Prostate gland (tissue), 2 donors: ENCODE measurements around the gene PCBD2. TPM values are rescaled to one million over a fixed set of nuclear protein-coding genes. Genes with fewer than 3 reads are reported as not detected.

Source experiments
- DNase-seq: peaks from one replicate; pipeline ENCODE4 v3.0.0-alpha.2; 2019; ENCODE audit warnings: low spot score
- H3K27ac ChIP-seq, 2 donors: fragments of 200-600 bp; sonication (generic); 2 replicates each; pipeline ENCODE4 v1.5.1; 2017 to 2019
- H3K27me3 ChIP-seq: fragments of 200-600 bp; sonication (generic); replicated peaks from 2 replicates; pipeline ENCODE4 v1.5.1; 2019; ENCODE audit not compliant: insufficient read depth
- H3K36me3 ChIP-seq, 2 donors: fragments of 200-600 bp; sonication (generic); 1 replicate in 1 of 2; 2 replicates in 1 of 2; pipeline versions ENCODE4 v1.5.1 to v1.8.1; 2017 to 2019
- H3K4me1 ChIP-seq: fragments of 200-600 bp; sonication (generic); replicated peaks from 2 replicates; pipeline ENCODE4 v1.5.1; 2019
- H3K4me3 ChIP-seq, 2 donors: fragments of 200-600 bp; sonication (generic); 2 replicates each; pipeline ENCODE4 v1.5.1; 2017 to 2019
- H3K9me3 ChIP-seq: fragments of 200-600 bp; sonication (generic); 2 replicates; pipeline ENCODE4 v1.5.1; 2017
- CTCF ChIP-seq, 4 experiments: fragments of 200-600 bp in 2 of 4; fragments of 450-650 bp in 2 of 4; sonication (generic) in 2 of 4; IDR thresholded peaks; 1 replicate in 3 of 4; 2 replicates in 1 of 4; pipeline ENCODE4 v1.5.1; 2016 to 2019; ENCODE audit warnings: antibody characterized with exemption in 4 of 4, mild to moderate bottlenecking in 2 of 4, moderate library complexity in 2 of 4
- POLR2A ChIP-seq: fragments of 450-650 bp; IDR thresholded peaks from one replicate; pipeline ENCODE4 v1.6.1; 2016; ENCODE audit warnings: antibody characterized with exemption, mild to moderate bottlenecking
- POLR2AphosphoS5 ChIP-seq: sonication (generic); formaldehyde crosslinking; IDR thresholded peaks from one replicate; pipeline ENCODE4 v1.6.1; 2017; ENCODE audit warnings: antibody characterized with exemption
- WGBS: methylation state at CpG from one replicate; pipeline ENCODE4 v1.1.5; 2018; 5-methylcytosine and 5-hydroxymethylcytosine counted together
- intact Hi-C: fragments of 100-400 bp; cut with DNase I; formaldehyde crosslinking; loops from one replicate; pipeline ENCODE4 v1.14.2; 2022
- total RNA-seq, 2 donors: library from RNA; depleted of rRNA; stranded (reverse); fragments of >200 nt; gene quantifications; one replicate each; pipeline ENCODE4 v1.1.0, GENCODE V29; 2016

Gene PCBD2
- total RNA-seq, 2 donors from 2014 or later = 7.4 to 9.4 TPM

DNA sequence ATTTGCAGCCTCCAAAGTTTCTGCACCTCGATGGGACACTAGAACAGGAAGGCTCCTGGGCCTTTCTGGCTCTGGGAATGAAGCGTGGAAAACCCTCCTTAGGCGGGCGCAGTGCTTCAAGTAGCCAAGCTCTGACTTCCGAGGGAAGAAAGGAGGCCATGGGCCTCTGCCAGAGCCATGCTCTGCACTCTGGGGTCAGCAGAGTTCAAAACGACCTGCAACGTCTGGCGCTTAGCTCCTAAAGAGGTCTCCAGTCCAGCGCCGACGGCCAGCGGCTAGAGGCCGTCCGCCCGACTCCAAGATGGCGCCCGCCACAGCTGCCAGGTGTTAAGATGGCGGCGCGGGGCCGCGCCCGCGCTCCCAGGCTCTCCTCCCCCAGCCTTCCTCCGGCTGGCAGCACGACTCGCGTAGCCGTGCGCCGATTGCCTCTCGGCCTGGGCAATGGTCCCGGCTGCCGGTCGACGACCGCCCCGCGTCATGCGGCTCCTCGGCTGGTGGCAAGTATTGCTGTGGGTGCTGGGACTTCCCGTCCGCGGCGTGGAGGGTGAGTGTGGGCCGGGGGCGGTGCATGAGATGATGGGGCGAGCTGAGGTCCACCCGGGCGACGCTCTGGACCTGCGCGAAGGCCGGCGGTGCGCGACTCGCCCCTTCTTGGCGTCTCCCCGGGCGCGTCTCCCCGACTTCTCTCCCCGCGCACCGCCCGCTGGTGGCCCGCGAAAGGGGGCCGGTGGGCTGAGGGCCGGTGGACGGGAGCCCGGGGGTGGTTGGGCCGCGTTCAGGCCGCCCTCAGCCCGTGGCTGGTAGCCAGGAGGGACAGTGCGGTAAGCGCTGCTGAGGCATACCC lies 30.7 kb upstream of the PCBD2 start, which contains the start of gene TXNDC15:
Gene TXNDC15 (plus strand): TSS at position 385 of the 844 bp plus-strand sequence. CDS start 57 bp downstream, at position 442.
- H3K4me3 ChIP-seq = peak within 1 kb of the TSS; percentile 84 to 86
- peak; percentile 80 for DNase-seq
- intact Hi-C loops = loop anchor here (2.0 kb wide), 1 partner anchor 31 kb away; the partner anchor contains the start of gene PCBD2
- no peaks in the 10 kb centered on the region for H3K9me3 ChIP-seq
- H3K27me3 ChIP-seq = no peaks in the 10 kb centered on the region
- no peaks in the 10 kb centered on the region for H3K36me3 ChIP-seq
- 4% methylated on average over 72 of the region's 79 CpGs for WGBS
- H3K4me1 ChIP-seq = peaks cover 6% of the 10 kb centered on the region
- TF ChIP-seq CTCF (IDR thresholded peaks at IDR 0.05) = no peak
- peak; percentile 55 for TF ChIP-seq POLR2A
- peak; percentile 83 for TF ChIP-seq POLR2AphosphoS5
- H3K27ac ChIP-seq = peak within 1 kb of the TSS; percentile 90 to 93

DNA sequence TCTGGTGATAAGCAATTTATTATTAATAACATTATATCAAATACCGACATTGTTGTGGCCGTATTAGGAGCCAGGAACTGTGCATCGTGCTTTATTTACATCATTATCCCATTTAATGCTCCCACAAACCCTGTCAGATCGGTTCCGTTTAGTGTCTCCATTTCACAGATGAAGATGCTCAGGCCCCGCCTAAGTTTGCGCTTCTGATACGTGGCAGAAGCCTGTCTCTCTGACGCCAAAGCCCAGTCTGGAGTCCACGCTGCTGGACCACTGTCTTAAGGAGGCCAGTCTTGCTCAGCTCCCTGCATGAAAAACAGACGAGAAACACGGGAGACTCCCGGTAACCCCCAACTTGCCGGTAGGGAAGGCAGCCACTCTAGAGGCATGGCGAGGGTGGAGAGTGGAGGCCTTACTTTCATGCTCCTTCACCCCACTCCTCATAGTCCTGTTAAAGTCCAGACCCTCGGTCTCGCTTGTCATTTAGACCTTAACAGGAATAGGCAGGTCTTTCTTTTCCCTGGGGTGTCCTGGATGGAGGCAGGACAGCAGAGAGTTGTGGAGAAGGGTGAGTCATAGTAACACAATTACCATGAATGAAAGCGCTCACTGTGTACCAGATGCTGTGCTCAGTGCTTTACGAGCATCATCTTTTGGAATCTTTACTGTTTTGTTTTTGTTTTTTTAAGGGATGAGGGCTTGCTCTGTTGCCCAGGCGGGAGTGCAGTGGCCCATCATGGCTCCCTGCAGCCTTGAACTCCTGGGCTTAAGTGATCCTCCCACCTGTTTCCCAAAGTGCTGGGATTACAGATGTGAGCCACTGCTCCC lies 29.9 kb upstream of the PCBD2 start:
- DNase-seq = peak; percentile 14
- 7% methylated on average over 20 of the region's 20 CpGs for WGBS
- TF ChIP-seq POLR2A (no peak), POLR2AphosphoS5 (no peak), CTCF (IDR thresholded peaks at IDR 0.05) (no peak)
- peaks cover 6% of the 10 kb centered on the region for H3K4me1 ChIP-seq
- H3K4me3 ChIP-seq = peak overlapping the region; percentile 84 to 86
- intact Hi-C loops = loop anchor here (2.0 kb wide), 1 partner anchor 30 kb away; the partner anchor contains the start of gene PCBD2
- H3K36me3 ChIP-seq = no peaks in the 10 kb centered on the region
- no peaks in the 10 kb centered on the region for H3K27me3 ChIP-seq
- H3K27ac ChIP-seq = peak overlapping the region; percentile 90 to 93
- no peaks in the 10 kb centered on the region for H3K9me3 ChIP-seq

- Histone ChIP-seq H3K9me3 (no peaks in the 10 kb centered on the region), H3K27ac (no peak overlapping the region), H3K4me1 (peaks cover 6% of the 10 kb centered on the region), H3K4me3 (no peak overlapping the region), H3K27me3 (no peaks in the 10 kb centered on the region), H3K36me3 (no peaks in the 10 kb centered on the region)
- no peak for DNase-seq
- TF ChIP-seq CTCF (IDR thresholded peaks at IDR 0.05) (no peak), POLR2AphosphoS5 (no peak), POLR2A (no peak)
- intact Hi-C loops = no loop called here
These were observed 27.8 kb upstream of the PCBD2 start for GRCh38 chr5:134877159-134877558.

DNA sequence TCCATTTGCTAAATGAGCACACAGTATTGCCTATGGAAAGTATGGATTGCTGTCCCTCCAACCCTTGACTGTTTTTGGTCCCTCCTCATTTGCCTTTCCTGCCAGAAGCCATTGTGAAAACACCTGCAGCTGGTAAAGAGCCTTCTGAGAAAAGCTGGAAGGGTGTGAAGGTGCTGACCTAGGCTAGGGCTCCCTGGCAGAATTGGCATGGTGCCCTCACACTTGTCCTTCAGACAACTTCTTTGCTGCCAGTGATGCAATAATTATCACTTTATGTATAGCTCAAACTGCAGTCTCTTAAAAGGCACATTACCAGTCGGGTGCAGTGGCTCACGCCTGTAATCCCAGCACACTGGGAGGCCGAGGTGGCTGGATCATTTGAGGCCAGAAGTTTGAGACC lies 26.5 kb upstream of the PCBD2 start:
- 90% methylated on average over 3 of the region's 3 CpGs for WGBS
- no peaks in the 10 kb centered on the region for H3K36me3 ChIP-seq
- TF ChIP-seq CTCF (IDR thresholded peaks at IDR 0.05) (no peak), POLR2A (no peak), POLR2AphosphoS5 (no peak)
- peaks cover 6% of the 10 kb centered on the region for H3K4me1 ChIP-seq
- H3K27ac ChIP-seq = no peak overlapping the region
- no peak for DNase-seq
- H3K4me3 ChIP-seq = no peak overlapping the region
- intact Hi-C loops = no loop called here
- H3K9me3 ChIP-seq = no peaks in the 10 kb centered on the region
- no peaks in the 10 kb centered on the region for H3K27me3 ChIP-seq
